ENCODE results near the gene RBBP6.

DNA sequence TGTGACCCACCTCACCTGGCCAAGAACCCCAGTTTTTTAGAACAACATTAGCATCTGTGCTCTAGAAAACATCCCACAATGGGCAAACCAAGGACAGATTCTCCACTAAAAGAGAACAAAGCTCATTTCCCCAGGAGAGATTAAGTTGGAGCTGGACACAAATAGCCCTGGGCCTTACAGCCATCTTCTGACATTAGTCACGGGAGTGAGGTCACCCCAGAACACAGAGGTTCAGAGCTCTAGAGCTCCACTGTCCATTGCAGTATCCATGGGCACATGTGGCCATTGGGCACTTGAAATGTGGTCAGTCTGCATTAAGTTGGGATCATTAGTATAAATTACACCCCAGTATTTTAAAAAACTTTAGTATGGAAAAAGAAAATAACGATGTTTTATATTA lies 47.6 kb upstream of the RBBP6 start:
- TF ChIP-seq, protein P1, sequence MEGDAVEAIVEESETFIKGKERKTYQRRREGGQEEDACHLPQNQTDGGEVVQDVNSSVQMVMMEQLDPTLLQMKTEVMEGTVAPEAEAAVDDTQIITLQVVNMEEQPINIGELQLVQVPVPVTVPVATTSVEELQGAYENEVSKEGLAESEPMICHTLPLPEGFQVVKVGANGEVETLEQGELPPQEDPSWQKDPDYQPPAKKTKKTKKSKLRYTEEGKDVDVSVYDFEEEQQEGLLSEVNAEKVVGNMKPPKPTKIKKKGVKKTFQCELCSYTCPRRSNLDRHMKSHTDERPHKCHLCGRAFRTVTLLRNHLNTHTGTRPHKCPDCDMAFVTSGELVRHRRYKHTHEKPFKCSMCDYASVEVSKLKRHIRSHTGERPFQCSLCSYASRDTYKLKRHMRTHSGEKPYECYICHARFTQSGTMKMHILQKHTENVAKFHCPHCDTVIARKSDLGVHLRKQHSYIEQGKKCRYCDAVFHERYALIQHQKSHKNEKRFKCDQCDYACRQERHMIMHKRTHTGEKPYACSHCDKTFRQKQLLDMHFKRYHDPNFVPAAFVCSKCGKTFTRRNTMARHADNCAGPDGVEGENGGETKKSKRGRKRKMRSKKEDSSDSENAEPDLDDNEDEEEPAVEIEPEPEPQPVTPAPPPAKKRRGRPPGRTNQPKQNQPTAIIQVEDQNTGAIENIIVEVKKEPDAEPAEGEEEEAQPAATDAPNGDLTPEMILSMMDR (IDR thresholded peaks at IDR 0.05): no peak
- TF ChIP-seq POLR2A (IDR thresholded peaks at IDR 0.05): no peak
- TF ChIP-seq POLR2AphosphoS5 (IDR thresholded peaks at IDR 0.05; ENCODE audit: insufficient read depth in 1 of 2, low read depth in 1 of 2): no peak
